NCI-H748 (cell line): Measurements from ENCODE around the gene RBM6.
"Not testable (repeated sequence)": the region's sequence is repeated elsewhere in the genome, so short reads cannot be mapped to it uniquely, and the experiment has no call there.

Experiments used
- DNase-seq: peaks from one replicate; lab custom pipeline; 2025; ENCODE audit not compliant: unreplicated experiment; lab: John Stamatoyannopoulos, UW

Gene RBM6

DNA sequence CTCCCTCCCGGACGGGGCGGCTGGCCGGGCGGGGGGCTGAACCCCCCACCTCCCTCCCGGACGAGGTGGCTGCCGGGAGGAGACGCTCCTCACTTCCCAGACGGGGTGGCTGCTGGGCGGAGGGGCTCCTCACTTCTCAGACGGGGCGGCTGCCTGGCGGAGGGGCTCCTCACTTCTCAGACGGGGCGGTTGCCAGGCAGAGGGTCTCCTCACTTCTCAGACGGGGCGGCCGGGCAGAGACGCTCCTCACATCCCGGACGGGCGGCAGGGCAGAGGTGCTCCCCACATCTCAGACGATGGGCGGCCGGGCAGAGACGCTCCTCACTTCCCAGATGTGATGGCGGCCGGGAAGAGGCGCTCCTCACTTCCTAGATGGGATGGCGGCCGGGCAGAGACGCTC lies 145.0 kb downstream of the RBM6 start:
- not testable (repeated sequence) for DNase-seq

DNA sequence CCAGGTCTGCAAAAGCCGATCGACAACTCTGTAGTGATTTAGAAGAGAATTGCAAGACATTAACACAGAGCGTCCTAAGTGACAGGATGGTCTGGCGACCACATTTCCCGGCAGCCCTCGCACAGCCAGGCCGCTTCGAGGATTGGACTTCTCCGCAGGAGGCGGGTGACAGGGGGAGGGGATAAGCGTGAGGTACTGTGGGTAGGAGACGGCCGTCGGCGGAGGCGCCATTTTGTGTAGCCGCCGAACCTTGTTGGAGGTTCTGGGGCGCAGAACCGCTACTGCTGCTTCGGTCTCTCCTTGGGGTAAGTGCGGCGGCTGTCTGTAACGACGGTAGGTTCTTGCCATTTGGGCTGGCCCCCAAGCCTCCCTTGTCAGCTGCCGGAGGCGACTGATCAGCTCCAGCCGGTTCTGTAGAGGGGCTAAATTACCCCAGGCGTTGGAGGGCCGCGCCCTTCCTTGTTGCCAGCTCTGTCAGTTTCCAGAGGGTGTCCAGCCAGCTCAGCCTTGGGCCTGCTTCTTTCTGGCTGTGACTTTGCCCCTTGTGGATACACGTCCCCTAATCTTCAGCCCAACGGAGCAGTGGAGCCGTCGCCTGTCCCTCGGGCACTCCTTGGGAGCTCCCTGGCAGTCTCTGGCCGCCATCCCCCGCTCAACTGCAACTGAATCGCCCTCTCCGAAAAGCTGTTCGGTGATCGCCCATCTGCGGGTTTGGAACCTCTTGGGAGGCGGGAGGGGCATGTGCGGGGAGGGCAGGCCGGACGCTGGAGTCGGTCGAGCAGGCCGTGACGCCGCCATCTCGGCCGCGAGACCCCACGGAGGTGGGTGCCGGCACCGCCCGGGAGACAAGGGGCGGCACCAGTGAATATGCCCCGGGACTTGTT lies 149.0 kb downstream of the RBM6 start, which contains the start of gene RBM5:
Gene RBM5 (plus strand): TSS at position 195 of the 884 bp plus-strand sequence. CDS start 1,516 bp downstream, outside the sequence.
- peak; percentile 84 for DNase-seq

DNA sequence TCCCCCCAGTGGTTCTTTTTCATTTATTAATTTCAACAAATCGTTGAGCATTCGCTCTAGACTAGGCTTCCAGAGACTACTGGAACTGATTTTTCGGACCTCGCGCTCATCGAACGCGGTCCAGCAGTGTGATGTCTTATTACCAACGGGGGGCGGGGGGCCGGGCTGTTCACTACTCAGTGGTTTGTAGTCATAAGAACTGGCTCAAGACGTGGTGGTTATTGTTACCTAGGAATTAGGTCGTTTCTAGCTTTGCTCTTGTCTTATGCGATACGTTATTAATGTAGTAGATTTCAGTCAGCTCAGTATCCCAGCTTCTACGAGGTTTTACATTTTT lies 149.6 kb downstream of the RBM6 start:
- DNase-seq, result no peak

DNA sequence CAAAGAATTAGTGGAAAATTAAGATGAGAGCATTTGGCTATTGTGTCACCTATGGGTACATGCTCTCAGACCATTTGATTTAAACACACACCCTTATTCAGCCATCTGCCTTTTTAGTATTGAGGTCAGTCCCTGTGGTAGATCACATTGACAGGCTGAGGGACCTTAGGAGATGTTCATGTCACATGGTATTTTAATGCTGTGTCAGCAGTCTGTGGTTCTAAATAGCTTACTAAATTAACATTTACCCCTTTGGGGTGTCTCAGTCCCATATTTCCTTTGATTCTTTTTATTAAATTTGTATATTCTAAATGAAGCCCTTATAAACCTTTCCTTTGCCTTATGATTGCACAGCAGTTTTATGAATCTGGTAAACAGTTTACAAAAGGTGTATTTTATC lies 151.0 kb downstream of the RBM6 start:
- no peak for DNase-seq

DNA sequence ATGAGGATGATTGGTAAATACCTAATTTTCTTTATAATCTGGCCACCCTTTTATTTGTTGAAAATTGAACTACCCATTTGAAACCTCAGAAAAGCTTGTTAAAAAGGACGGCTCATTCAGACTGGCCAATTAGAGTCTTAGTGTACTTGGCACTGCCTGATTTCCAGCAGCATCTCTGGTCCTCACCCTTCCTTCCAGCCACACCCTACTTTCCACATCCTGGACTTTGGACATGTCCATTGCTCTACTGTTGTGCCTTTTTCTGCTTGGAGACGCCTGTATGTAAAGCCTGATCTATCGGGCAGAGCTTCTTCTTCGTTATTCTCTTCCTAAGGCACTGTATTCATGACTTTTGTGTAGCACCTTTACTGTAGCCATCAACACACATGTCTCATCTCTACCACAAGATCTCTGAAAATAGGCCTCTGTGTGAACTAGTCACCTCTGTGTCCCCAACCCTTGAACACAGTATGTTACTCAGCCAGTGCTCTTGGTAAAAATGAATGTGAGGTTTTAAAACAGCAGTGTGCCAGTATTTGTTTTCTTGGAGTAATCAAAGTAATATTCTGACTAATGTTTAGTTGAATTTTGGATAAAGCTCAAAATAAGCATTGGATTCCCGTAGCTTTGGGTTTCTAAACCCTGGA lies 155.5 kb downstream of the RBM6 start:
- no peak for DNase-seq

DNA sequence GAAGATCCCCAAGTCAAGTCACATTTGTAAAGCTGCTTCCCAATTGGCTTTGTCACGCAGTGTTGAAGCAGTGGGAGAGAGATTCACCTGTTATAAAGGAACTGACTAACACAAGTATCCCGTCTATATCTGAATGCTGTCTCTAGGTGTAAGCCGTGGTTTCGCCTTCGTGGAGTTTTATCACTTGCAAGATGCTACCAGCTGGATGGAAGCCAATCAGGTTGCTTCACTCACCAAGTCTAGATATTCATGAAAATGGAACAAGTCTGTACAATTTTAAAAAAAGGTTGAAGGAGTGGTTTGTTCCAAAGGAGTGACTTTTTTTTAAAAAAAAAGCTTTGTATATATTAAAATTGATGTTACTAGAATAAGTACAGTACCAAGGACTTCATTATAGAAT lies 160.4 kb downstream of the RBM6 start:
- DNase-seq, result no peak

DNA sequence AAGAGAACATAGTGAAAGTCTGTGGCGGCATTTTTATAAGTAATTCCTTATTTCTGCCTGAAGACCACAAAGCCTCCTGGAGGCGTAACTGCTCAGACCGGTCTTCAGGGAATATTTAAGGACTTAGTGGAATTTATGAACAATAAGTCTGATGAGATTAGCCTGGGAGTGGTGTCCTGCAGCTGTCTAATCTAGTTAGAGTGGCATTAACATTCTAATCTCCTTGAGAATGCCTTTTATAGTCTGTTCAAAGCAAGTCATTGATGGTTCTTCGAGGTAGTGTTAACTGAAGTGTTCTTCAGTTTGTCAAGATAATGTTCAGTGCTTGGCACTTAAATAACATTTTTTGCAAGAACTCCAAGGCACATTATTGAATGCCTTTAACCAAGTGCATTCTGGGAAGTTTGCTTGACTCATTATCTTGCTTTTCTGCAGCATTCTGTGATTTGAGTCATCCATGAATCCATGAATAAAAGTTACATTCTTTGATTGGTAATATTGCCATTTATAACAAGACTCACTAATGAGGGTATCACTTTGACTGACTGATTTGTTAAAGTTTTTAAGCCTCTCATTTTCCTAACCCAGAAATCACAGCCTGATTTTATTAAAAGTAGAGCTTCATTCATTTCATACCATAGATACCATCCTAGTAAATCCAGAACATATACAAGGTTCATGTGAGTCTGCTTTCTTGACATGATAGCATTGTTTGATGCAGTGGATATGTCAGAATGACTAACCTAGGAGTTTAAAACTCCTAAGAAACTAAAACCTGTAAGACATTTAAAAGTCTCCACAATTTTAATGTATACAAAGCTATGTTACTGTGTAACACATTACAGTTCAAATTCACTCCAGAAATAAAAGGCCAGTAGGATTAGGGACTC lies 161.3 kb downstream of the RBM6 start:
- DNase-seq, result no peak

DNA sequence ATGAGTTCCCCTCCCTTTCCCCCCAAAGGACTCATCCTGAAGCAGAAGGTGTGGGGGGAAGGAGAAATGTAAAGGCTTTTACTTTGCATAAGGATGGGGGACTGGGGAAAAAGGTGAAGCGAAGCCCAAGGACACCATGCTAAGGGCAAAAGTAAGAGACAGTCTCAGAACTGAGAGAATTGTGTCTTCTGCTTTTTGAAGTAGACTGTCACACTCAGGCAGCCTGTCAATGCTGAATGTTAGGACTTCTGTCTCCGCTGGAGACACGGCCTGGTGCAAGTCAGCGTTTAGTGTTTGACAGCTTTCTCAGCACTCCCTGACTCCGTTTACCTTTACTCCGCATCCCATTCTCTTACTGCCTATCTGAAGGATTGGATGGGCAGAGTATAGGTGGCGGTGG lies 162.6 kb downstream of the RBM6 start:
- DNase-seq, result no peak

DNA sequence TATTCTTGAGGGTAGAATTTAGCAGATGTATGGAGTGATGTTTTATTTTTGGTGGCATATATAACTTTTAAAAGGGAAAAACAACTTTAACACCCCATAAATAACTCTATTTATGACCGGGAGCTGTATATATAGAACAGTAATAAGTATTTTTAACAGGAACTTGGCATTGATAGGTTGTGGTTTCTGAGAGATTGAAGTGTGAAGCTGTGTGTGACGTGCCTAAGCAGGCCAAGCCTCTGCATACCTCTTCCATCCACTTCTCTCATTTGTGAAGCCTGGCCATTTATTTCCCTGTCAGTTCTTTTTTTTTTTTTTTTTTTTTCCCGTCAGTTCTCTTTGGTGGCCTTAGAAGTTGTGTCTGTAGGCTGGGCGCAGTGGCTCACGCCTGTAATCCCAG lies 171.8 kb downstream of the RBM6 start:
- DNase-seq, result no peak

DNA sequence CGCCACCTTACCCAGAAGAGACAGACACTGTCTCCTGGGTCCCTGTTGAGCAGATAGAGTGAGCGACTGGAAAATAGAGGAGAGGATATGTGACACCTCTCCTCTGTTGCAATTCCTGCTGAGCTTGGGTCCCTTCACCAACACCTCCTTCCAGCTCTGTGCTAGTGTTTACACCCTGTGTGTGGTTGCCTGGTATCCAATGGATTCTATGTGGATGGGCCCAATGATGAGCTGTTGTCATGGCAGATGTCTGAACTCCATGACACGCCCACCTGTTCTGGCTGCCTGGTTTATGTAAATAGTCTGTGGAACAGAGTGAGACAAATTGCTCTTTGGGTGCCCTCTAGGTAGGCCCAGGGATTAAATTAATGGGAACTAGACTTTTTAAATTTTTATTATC lies 172.5 kb downstream of the RBM6 start:
- DNase-seq, result peak; percentile 17

DNA sequence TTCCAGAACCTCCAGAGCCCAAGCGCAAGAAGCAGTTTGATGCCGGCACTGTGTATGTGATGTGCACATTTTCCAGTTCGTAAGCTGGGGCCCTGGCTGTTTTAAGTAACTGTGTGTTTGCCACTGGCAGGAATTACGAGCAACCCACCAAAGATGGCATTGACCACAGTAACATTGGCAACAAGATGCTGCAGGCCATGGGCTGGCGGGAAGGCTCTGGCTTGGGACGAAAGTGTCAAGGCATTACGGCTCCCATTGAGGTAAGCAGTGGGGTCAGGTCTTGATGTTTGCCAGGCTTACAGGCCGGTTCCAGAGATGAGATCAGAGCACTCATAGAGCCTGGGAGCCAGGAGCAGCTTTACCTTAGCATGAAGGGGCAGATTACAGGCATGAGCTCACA lies 177.2 kb downstream of the RBM6 start:
- DNase-seq, result no peak

DNA sequence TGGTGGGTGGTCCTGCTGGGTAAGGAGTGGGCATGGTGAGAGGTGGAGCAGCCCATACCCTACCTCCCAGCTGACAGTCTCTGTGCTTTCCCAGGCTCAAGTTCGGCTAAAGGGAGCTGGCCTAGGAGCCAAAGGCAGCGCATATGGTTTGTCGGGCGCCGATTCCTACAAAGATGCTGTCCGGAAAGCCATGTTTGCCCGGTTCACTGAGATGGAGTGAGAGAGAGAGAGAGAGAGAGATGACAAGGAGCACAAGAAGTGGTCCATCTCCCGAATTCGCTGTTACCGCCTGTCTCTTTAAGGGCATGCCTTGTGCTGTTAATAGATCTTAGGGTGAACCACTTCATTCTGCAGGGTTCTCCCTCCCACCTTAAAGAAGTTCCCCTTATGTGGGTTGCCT lies 178.3 kb downstream of the RBM6 start:
- DNase-seq, result no peak

DNA sequence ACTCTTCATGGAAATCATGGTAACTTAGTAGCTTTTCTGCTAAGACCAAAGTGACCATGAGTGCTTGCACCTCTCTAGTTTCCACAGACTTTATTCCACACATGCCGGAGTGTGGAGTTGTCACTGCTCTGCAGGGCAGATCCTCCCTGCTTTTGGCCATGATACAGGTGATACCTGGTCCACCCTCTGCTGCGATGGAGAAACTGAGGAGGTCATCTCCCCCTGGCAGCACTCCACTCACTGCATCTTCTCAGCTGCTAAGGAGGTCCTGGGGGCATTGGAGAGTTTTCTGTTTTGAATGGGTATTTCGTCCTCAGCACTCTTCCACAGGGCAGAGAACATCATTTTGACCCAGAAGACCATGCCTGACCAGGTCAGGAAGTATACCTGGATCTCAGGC lies 179.8 kb downstream of the RBM6 start:
- DNase-seq, result no peak

DNA sequence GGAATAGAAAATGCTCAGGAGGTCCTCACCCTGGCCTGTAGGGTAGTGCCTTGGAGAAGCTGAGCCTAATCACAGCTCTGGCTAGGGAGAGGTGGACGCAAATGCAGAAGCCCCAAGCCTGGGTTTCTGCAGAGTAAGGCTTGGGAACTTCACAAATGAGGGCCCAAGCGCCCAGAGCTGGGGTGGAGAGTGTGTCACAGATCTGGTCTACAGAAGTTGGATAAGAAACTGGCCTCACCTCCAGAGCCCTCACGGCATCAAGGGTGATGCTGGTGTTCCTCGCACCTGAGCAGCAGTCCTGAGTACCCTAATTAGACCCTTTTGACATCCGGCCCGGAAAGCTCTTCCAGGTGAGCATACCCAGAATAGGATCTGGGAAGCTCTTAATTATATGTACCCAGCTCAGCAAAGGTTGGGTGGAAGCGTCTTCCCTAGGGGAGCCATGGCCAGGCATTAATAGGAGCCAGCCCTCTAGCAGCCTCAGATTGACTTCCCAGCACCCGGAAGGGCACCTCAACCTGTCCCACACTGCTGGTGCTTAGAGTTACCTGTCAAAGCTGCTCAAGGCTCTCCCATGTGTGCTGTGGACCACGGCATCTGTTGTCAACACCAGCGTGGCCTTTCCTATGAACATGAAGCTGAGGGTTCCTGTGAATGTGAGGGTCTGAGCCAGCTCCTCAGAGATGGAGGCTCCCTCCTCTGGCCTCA lies 180.6 kb downstream of the RBM6 start:
- DNase-seq, result no peak

DNA sequence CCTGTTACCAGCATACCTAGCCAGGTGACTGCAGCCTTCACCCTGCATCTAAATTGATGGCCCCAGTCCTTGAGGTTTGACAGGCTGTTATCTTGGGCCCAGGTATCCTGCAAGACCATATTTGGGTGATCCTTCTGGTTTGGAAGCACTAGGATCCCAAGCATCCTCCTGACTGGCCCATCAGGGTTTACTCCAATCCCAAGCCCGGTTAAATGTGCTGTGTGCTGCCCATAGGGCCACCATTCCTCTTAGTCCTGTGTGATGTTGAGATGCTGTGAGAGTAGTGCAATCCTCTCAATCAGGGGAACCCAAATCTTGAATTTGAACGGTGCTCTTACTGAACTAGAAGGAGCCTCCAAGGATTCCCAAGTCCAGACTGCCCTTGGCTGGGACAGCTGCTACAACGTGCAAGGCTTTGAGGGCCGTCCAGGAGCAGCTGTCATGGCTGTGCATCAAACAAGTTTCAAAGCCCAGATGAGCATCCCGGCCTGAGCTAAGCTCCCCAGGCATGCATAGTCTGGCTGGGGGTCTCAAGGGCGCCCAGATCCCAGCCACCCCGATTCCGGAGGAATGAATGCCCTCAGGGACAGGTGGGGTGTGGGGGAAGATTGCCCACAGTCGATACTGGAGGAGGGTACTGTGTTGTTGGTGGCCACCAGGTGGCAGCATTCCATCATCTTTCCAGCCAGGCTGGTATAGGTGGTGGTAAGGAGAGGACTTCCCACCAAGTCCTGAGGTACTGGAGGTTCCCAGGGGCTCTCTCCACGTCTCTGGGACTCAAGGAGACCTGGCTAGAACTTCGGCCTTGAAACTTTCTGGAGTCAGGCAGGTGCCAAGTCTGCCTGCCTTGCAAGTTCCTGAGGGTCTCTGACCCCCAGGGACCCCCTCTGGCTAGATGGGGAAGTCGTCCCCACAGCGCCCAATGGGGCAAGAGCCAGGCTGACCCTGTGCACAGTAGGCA lies 181.4 kb downstream of the RBM6 start:
- DNase-seq, result peak; percentile 62

DNA sequence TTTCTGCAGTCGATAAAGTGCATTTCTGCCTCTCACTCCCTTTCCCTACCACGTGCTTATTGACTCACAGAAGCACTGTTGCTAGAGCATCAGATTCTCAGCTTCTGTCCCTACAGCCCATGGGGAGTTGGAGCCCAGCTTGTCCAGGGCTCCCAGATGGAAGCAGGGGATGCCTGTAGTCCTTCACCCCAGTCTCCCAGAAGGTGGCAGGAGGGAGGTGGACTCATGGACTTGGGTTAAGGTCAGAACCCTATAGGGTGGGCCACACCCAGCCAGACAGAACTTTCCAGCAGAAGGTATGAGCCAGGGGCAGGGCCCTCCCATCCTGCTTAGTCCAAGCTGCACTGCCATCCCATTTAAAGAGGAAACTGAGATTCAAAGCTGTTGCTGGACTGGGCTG lies 182.1 kb downstream of the RBM6 start:
- DNase-seq, result no peak

DNA sequence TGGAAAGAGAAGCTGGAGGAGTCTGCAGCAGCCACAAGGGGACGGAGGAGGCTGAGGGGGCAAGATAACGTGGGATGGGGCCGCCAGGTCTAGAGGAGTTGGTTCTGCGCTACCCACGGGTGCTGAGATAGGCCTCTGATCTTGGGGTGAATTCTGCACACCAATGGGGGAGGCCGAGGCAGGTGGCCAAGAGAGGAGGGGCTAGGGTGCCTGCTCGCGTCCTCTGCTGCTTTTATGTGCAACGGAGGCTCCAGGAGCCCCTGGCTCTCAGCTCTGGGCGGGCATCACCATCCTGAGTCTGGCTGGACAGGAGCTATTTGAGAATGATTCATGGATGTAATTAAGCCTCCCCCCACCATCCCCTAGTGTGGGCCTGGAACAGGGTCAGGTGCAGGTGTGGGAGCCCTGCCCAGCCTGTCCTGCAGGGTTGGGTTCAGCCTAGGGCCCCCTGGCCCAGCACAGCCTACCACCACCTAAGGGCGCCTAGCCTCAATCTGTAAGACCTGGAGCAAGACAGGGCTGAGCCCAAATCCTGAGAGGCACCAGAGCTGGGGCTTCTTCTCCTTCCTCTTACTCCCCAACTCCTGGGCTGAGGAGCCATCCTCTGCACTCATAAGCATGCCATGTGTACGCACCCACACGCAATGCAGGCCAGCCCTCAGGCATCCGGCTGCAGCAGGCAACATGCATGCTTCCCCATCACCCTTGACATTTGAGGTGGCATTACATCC lies 182.9 kb downstream of the RBM6 start:
- DNase-seq, result no peak

DNA sequence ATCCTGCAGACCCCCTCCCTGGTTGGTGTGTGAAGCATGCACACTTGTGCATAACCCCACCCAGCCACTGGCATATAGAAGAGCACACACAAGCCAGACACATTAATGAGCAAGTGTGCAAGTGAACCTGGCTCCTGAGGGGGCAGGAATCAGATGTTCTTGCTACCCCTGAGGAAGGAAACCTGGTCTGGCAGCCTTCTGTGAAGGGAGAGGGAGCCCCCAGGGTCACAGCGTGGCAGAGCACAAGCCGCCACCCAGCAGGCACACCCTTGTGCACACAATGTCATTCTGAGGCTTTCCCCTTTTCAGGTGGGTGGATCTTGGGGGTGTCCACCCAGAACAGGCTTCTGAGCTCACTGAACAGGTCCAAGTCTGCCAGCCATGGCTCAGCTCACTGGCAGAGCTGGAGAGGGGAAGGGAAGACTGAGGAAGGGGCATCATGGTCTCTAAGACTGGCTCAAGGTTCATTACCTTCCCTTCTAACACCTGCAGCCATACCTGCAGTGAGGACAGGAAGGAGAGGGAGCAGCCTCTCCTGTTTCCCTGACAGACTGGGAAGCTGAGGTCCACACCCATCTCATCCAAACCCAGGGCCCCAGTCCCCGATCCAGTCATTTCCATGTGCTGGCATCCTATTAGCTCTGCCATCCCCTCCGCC lies 183.6 kb downstream of the RBM6 start:
- DNase-seq, result no peak
